Smooth muscle cell (in vitro differentiated cells): Measurements from ENCODE around the gene SCFD1. TPM values are rescaled to one million over a fixed set of nuclear protein-coding genes. Genes with fewer than 3 reads are reported as not detected.

Experiments used
- DNase-seq: peaks from one replicate; lab custom pipeline; 2025; ENCODE audit not compliant: unreplicated experiment; lab: John Stamatoyannopoulos, UW
- H2AFZ ChIP-seq: fragments of 200-600 bp; sonication (generic); 2 replicates; pipeline ENCODE4 v1.6.0; 2016; ENCODE audit warnings: antibody characterized with exemption, low read depth, mild to moderate bottlenecking
- H3F3A ChIP-seq: fragments of 200-600 bp; sonication (generic); 2 replicates; pipeline ENCODE4 v1.6.0; 2017; ENCODE audit warnings: antibody characterized with exemption, low read depth
- H3K27ac ChIP-seq: fragments of 200-600 bp; sonication (generic); 2 replicates; pipeline ENCODE4 v1.5.1; 2016; ENCODE audit warnings: low read depth, mild to moderate bottlenecking
- H3K27me3 ChIP-seq: fragments of 200-600 bp; sonication (generic); 2 replicates; pipeline ENCODE4 v1.6.1; 2016; ENCODE audit warnings: low read depth, mild to moderate bottlenecking
- H3K36me3 ChIP-seq: fragments of 200-600 bp; sonication (generic); 2 replicates; pipeline ENCODE4 v1.5.1; 2016; ENCODE audit warnings: low read depth
- H3K4me1 ChIP-seq: fragments of 200-600 bp; sonication (generic); 2 replicates; pipeline ENCODE4 v1.5.1; 2016; ENCODE audit warnings: low read depth
- H3K4me2 ChIP-seq: fragments of 200-600 bp; sonication (generic); 2 replicates; pipeline ENCODE4 v1.6.0; 2016; ENCODE audit warnings: mild to moderate bottlenecking
- H3K4me3 ChIP-seq: fragments of 200-600 bp; sonication (generic); 2 replicates; pipeline ENCODE4 v1.5.1; 2016; ENCODE audit warnings: mild to moderate bottlenecking
- H3K79me2 ChIP-seq: fragments of 200-600 bp; sonication (generic); 2 replicates; pipeline ENCODE4 v1.6.0; 2016; ENCODE audit warnings: low read depth, mild to moderate bottlenecking
- H3K9ac ChIP-seq: fragments of 200-600 bp; sonication (generic); 2 replicates; pipeline ENCODE4 v1.6.0; 2016; ENCODE audit warnings: low read depth
- H3K9me3 ChIP-seq: fragments of 200-600 bp; sonication (generic); replicated peaks from 2 replicates; pipeline ENCODE4 v1.5.1; 2016; ENCODE audit warnings: low read depth
- H4K20me1 ChIP-seq: fragments of 200-600 bp; sonication (generic); 2 replicates; pipeline ENCODE4 v1.6.0; 2016; ENCODE audit warnings: low read depth
- CTCF ChIP-seq: fragments of 200-600 bp; sonication (generic); IDR thresholded peaks from 2 replicates; pipeline ENCODE4 v1.5.1; 2017; ENCODE audit warnings: borderline replicate concordance, mild to moderate bottlenecking, antibody characterized with exemption; ENCODE audit not compliant: insufficient read depth, poor library complexity, severe bottlenecking
- WGBS: methylation state at CpG from one replicate; pipeline ENCODE4 v1.1.7; 2016; ENCODE audit warnings: low lambda C conversion rate; 5-methylcytosine and 5-hydroxymethylcytosine counted together
- polyA plus RNA-seq: library from polyadenylated mRNA; unstranded; fragments of >200 nt; fragmentation: Nextera tagmentation; extraction: Ambion mirVana; gene quantifications from 2 replicates; pipeline ENCODE4 v1.2.1, GENCODE V29; 2016
- total RNA-seq: library from RNA; depleted of rRNA; stranded (reverse); fragments of >200 nt; gene quantifications from 2 replicates; pipeline ENCODE4 v1.2.3, GENCODE V29; 2014

Gene SCFD1
- total and polyA plus RNA-seq, 2 experiments from 2014 or later = 88.3 to 102 TPM

GRCh38 chr14:30648471-30648870, 26.4 kb downstream of the SCFD1 start:
- Histone ChIP-seq H3K4me3 (no peak overlapping the region), H3K9me3 (no peaks in the 10 kb centered on the region), H2AFZ (no peak overlapping the region), H3K4me2 (no peak overlapping the region), H3K9ac (no peak overlapping the region), H3K4me1 (no peaks in the 10 kb centered on the region), H3K79me2 (peaks cover 38% of the 10 kb centered on the region), H3K27me3 (no peaks in the 10 kb centered on the region), H4K20me1 (peaks cover 45% of the 10 kb centered on the region), H3F3A (no peaks in the 10 kb centered on the region), H3K27ac (no peak overlapping the region), H3K36me3 (peaks cover 54% of the 10 kb centered on the region)
- no peak for DNase-seq
- TF ChIP-seq CTCF = no peak
- 97% methylated on average over 2 of the region's 2 CpGs for WGBS

DNA sequence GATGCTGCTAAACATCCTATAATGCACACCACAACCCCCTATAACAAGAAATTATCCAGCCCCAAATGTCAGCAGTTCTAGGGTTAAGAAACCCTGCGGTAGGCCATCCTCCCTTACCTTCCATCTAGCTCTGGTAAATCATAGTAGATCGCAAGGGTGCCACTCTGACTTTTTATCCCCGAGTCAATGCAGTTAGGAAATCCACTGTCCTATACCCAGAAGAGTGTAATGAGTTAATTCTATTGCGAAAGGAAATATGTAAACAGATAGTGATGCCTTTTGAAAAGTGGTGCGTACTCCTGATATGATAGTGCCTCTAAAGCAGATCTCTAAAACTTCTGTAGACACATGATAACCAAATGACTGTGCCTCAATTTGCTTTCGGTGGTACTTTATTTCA, 29.8 kb downstream of the SCFD1 start:
- no peaks in the 10 kb centered on the region for H3K4me1 ChIP-seq
- WGBS = 85% methylated on average over 6 of the region's 6 CpGs
- H3K36me3 ChIP-seq = peaks cover 42% of the 10 kb centered on the region

DNA sequence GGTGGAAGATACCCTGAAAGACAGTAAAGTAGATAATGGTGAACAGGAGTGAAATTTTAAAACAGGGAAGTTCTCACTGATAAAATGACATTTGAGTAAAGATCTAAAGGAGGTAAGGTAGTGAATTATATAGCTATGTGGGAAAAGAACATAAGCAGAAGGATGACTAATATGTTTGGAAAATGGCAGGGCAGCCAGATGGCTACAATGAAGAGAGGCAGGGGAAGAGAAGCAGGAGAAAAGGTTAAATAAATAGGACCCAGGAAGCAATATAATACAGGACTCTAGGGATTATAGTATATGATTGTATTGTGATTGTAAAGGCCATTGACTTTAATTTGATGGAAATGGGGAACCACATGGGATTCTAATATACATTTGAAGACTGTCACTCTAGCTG, 33.0 kb downstream of the SCFD1 start:
- H3K4me3 ChIP-seq = no peak overlapping the region
- H3F3A ChIP-seq = no peaks in the 10 kb centered on the region
- H4K20me1 ChIP-seq = peaks cover 41% of the 10 kb centered on the region
- no peaks in the 10 kb centered on the region for H3K27me3 ChIP-seq
- H3K4me2 ChIP-seq = no peak overlapping the region
- TF ChIP-seq CTCF = no peak
- no peaks in the 10 kb centered on the region for H3K4me1 ChIP-seq
- no peak overlapping the region for H2AFZ ChIP-seq
- DNase-seq = no peak
- H3K9me3 ChIP-seq = no peaks in the 10 kb centered on the region
- no peak overlapping the region for H3K27ac ChIP-seq
- peaks cover 7% of the 10 kb centered on the region for H3K79me2 ChIP-seq
- H3K9ac ChIP-seq = no peak overlapping the region
- peaks cover 29% of the 10 kb centered on the region for H3K36me3 ChIP-seq

More for the DNA sequence above, 29.8 kb downstream of the SCFD1 start:
- Histone ChIP-seq H3K9ac (no peak overlapping the region), H3K4me2 (no peak overlapping the region), H3K79me2 (peaks cover 6% of the 10 kb centered on the region), H4K20me1 (peaks cover 33% of the 10 kb centered on the region), H3F3A (no peaks in the 10 kb centered on the region), H3K4me3 (no peak overlapping the region), H3K27me3 (no peaks in the 10 kb centered on the region), H2AFZ (no peak overlapping the region), H3K27ac (no peak overlapping the region), H3K9me3 (no peaks in the 10 kb centered on the region)
- TF ChIP-seq CTCF = no peak
- DNase-seq = no peak

- WGBS = 98% methylated on average over 3 of the region's 3 CpGs
- no peak for DNase-seq
- Histone ChIP-seq H3K4me2 (no peak overlapping the region), H2AFZ (no peak overlapping the region), H3K4me1 (no peaks in the 10 kb centered on the region), H3K4me3 (no peak overlapping the region), H3K36me3 (peaks cover 24% of the 10 kb centered on the region), H3F3A (no peaks in the 10 kb centered on the region), H3K9me3 (no peaks in the 10 kb centered on the region), H3K79me2 (peaks cover 6% of the 10 kb centered on the region), H4K20me1 (peaks cover 45% of the 10 kb centered on the region), H3K9ac (no peak overlapping the region), H3K27me3 (no peaks in the 10 kb centered on the region), H3K27ac (no peak overlapping the region)
- TF ChIP-seq CTCF = no peak
Observed at GRCh38 chr14:30655658-30656057, 33.5 kb downstream of the SCFD1 start.
